NCI-H1930 (cell line): Measurements from ENCODE around the gene SMIM12.
"Not testable (repeated sequence)": the region's sequence is repeated elsewhere in the genome, so short reads cannot be mapped to it uniquely, and the experiment has no call there.

Source experiments
- DNase-seq, 2 experiments: peaks; one replicate each; lab custom pipeline; 2025; lab: John Stamatoyannopoulos, UW

Gene SMIM12

DNA sequence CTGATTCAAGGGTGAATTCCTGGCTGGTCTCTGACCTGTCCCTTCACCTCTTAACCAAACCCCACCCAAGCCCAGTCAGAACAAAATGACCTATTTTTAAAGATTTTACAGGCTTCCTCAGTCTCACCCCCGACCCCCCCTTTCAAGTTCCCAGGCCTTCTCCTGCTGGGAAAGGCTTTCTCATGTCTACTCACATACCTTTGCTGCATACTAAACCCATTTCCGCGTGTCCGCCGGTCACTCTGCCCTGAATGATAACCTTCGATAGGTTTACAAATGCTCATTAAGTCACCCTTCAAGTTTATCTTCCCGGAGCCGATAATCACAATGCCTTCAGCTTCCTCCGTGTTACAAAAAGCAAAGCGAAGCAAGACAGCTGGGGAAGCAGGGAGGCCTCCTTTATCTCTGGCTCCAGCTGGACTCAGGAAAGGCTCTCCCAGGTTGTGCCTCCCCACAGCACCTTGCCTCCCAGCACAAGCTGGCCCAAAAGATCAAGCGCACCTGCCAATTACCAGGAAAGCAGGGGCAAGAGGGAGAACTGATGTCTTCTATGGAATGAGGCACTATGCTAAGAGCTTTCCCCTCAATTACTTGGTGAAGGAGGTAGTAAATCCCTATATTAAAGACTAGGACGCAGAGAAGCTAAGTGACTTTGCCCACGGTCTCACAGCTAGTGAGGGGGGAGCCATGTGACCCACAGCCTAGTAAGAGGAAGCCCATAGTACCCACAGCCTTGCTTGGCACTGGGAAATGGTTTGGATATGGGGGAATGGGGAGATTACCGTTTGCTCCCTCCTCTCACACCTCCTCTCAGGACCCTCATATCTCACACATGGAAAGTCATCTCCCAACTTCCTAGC lies 15.9 kb downstream of the SMIM12 start:
- no peak for DNase-seq

DNA sequence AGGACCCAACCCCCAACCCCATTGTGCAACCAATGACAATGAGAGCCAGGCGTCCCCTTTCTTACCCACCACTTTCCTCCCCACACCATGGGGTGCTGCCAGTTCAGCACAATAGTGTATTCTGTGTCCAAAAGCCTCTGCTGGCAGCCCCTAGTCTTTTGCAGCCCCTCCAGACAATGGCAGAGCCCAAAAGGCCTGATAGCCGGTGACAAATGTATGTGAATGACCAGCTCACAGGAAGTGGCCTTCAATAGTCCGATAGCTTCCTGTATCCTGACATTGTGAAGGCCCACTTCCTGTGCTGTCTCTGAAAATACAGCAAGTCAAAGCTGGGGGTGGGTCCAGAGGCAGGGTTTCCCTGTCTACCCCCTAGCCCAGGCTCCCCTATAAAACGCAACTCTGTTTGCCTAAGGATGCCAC lies 16.6 kb downstream of the SMIM12 start:
- no peak for DNase-seq

DNA sequence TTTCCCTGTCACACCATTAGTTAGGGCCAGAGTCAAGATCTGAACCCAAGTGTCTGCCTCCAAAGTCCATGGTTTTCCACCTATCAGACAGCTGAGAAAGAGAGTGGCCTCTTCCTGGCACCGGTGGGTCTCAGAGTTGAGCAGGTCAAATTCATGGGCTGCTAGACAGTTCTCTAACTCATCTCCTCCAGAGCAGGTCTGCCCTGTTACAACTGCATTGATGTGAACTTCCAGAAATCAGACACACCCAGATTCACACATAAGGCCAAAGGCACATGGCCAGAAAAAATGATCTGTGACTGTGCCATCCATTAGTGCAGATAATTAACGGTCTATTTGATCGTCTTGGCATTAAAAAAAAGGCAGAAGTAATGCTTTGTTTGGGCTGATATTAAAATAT lies 17.5 kb downstream of the SMIM12 start:
- DNase-seq, result no peak

DNA sequence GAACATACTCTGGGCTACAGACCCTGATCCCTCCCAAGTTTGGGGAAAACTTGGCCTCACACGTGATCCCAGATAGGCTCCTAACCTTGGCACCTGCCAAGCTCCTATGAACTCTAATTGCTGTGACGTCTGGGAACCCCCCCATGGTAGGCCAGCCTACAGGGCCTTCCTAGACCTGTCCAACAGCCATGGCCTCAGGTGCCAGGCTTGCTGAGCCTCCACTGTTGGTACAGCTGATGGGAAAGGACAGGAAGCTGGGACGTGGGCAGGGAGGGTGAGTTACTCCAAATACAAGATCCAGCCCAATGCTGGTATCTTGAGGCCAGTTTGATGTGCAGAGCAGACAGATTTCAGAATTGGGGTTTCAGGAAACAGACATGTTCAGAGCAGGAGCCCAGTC lies 19.1 kb downstream of the SMIM12 start:
- no peak for DNase-seq

DNA sequence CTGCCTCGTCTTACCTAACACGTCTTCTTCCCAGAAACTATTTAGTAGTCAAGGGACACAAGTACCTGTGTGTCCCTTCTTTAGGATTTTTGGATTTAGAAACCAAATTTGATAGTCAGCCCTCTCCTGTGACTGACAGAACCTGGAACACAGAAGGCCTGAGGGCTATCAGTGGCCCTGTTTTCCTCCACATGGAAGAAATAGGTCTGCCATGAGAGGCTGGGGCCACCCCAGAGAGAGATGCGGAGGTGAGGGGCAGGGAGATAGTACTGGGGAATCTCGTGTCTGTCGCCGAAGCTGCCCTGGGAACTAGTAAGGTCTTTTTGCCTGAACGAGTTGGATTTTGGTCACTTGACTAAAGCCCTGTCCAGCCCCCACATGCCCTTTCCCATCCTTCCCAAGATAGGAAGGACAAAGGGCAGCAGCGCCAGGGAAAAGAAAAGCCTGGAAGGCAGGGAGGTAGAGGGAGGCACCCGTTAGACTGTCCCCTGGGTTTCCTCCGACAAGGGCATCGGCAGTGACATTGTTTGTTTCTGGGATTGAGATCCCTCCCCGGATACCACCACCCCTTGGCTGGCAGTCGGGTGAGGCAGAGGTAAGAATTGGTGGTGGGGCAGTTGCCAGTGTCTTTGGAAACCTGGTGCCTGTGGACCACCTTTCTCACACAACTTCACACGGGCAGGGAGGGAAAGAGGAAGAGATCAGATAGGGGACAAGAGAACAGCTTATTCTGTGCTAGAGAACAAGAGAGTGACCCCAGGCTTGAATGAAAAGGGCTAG lies 19.8 kb downstream of the SMIM12 start:
- DNase-seq, result no peak

DNA sequence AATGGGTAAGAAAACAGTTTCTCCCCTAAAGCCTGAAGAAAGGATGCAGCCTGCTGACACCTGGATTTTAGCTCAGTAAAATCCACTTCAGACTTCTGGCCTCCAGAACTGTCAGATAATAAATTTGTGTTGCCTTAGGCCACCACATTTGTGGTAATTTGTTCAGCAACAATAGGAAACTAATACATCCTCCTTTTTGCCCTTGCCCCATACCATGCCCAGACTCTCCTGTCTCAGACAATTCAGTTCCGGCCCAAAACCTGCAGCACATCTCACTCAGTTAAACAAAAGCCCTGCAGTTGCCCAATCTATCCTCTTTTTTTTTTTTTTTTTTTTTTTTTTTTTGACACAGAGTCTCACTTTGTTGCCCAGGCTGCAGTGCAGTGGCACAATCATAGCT lies 25.8 kb downstream of the SMIM12 start:
- no peak for DNase-seq

DNA sequence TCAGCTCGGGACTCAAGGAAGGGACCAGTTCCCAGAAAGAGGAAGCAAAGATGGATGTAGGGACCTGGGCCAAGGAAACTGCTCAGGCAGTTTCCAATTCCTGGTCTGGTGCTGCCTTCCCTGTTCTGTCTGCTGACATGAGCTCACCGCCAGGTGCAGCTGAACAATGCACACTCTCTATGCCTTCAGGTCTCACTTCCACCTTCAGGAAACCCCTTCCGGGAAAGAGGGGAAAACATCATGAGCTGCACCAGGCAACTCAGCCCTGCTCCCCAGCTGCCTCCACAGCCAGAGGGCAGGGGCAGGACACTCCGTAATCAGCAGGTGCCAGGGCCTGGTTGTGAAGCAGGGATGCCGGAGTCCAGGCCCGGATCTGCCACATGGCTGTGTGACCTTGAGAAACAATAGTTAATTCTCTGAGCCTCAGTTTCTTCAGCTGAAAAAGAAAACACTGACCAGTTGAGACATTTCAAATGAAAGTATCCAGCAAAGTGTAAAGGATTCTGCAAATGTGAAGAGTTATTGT lies 27.8 kb downstream of the SMIM12 start:
- no peak for DNase-seq

DNA sequence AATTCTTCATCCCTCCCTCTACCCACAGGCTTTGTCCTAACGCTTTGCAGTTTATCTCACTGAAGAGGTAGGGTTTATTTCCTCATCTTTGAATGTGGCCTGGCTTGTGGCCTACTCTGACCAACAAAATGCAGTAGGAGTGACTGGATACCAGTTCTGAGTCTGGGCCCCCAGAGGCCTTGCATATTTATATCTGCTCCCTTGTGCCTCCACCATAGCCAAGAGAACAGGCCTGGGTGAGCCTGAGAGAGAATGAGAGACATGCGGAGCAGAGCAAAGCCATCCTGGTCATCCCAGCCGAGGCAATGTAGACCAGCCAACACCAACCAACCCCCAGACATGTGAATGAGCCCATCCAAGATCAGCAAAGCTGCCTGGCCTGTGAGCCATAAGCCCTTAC lies 30.3 kb downstream of the SMIM12 start:
- DNase-seq, result no peak

DNA sequence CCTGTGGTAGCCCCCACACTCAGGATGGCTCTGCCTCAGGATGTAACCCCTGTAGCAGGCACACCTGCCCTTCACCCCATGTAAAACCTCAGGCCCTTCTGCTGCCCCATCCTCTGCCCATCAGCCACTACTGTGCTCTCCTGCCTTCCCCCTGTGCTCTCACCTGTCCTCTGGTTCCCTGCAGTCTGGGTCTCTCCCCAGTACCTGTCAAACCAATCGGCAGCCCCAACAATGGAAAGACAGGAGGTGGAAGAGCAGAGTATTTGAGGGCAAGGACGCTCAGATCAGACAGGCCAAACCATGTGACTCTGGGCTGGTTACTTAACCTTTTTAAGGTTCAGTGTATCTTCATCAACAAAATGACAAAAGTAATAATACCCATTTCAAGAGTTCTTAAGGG lies 30.9 kb downstream of the SMIM12 start:
- DNase-seq, result no peak

DNA sequence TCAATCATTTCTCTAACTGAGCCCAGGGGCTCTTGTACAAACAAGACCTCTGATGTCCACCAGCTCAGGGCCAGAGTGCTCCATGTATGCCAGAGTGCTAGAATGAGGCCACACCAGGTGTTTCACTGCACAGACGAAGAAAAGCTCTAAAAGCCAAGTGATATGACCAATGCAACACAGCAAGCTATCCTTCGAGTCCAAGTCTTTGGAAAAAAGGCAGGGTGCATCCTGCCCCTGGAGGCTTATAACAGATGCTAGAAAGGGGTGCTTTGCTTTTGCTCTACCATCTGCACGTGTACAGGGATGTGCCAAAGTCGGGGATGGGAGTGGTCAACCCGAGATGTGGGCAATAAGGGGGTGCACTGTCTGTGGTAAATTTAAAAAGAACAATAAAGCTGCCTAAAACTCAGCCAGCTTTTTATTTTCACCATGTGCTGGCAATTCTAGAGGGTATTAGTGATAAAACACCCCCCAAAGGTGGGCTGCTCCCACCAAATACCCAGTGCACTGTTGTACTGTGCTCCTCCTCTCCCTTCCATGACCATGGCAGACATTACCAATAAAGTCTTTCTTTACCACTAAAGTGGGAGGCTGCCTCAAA lies 32.1 kb downstream of the SMIM12 start:
- no peak for DNase-seq

DNA sequence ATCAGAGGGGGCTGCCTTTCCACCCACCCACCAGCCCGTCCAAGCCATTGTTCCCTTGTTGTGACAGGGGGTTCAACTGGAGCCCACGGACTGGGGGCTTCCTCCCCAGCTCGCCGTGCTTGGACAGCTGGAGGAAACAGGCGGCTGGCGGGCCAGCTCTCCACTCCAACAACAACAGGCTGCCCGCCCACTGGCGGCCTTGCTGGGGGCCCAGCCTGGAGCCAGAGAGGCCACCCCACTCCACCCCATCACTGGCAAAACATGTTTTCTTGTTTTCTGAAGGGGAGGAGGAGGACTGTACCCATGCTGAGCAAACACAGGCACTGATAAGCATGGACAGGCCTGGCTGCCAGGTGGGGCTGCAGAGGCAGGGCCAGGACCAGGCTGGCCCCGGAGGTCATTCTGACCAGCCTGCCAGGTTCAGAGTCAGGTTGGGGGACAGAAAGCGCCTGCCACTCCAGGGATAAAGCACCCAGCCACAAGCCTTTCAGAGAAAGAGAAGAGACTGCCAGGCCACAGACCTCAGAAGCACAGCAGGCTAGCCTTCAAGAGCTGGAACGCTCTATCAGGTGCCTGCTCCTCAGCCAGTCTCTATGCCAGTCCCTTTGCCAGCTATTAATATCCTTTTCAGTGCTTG lies 34.0 kb downstream of the SMIM12 start:
- DNase-seq, result no peak

DNA sequence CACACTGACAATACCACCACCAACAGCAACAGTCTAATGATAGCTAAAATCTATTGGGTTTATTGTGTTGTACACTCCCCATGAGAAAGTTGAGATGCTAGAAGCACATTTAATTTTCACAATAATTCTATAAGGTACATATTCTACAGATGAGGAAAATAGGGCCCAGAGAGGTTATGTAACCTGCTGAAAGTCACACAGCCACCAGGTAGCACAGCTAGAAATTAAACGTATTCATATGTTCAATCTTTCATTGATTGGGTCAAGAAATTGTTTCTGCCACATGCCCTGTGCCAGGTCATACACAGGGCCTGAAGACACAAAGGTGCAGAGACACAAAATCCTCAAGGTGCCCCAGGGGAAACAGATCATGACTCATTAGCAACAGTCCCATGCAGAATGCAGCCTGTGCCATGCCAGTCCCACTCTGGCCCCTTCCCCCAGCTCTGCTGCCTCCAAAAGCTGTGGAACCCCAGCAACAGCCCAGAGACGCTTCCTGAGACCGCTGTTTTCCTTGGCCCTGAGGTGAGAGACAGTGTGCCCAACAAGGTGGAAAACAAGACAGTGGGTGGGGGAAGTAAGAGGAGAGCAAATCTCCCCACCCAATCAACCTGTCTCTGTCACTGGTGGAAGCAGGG lies 34.6 kb downstream of the SMIM12 start:
- no peak for DNase-seq

DNA sequence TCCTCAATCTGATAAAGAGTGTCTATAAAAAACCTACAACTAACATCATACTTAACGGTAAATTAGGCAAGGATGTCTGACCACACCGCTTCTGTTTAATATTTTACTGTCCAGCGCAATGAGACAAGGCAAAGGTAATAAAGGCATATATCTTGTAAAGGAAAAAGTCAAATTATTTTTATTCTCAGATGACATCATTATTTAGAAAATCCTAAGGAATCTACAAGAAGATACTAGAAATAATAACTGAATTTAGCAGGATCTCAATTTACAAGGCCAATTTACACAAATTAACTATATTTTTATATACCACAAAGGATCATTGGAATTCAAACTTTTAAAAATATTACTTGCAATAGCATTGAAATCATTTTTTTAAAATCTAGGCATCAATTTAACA lies 37.3 kb downstream of the SMIM12 start:
- DNase-seq, result no peak

DNA sequence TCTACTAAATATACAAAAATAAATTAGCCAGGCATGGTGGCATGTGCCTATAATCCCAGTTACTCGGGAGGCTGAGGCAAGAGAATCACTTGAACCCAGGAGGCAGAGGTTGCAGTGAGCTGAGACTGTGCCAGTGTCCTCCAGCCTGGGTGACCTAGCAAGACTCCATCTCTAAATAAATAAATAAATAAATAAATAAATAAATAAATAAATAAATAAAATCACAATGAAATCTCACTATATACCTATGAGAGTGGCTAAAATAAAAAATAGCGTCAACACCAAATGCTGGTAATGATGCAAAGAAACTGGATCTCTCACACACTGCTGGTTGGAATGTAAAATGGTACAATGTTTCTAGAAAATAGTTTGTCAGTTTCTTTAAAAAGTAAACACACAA lies 40.7 kb downstream of the SMIM12 start:
- DNase-seq, result not testable (repeated sequence)

DNA sequence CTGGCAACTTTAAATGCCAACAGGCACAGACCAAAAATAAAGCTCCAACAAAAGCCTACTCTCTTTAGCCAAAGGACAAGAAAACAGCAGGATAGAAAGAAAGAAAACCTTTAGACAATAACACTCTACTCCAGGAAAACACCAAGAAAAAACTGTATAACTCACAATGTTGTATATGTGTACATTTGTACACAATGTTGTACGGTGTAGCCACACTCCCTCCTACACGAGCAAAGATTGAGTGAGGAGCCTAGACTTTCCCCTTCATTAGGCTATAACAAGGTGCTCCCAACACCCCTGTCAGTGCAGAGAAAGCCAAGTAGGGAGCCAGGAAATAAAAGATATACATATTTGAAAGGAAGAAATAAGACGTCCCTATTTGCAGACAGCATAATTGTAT lies 42.8 kb downstream of the SMIM12 start:
- DNase-seq, result no peak

DNA sequence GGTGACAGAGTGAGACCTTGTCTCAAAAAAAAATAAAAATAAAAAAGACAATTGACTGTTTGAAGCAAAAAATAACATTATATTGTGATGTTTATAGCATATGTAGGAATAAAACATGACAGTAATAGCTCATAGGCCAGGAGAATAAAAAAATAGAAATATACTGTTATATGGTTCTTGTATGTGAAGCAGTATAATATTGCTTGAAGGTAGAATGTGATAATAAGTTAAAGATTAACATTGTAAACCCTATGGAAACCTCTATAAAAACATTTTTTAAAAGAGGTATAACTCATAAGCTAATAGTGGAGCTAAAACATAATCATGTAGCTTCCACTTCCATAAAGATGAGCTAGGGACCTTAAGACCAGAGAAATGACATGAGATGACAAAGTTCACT lies 43.2 kb downstream of the SMIM12 start:
- DNase-seq, result no peak

DNA sequence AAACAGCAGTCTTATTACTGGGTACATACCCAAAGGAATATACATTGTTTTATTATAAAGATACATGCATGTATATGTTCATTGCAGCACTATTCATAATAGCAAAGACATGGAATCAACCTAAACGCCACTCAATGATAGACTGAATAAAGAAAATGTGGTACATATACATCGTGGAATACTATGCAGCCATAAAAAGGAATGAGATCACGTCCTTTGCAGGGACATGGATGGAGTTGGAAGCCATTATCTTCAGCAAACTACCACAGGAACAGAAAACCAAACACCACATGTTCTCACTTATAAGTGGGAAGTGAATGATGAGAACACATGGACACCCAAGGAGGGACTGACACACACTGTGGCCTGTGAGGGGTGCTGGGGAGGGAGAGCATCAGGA lies 48.8 kb downstream of the SMIM12 start:
- not testable (repeated sequence) for DNase-seq

DNA sequence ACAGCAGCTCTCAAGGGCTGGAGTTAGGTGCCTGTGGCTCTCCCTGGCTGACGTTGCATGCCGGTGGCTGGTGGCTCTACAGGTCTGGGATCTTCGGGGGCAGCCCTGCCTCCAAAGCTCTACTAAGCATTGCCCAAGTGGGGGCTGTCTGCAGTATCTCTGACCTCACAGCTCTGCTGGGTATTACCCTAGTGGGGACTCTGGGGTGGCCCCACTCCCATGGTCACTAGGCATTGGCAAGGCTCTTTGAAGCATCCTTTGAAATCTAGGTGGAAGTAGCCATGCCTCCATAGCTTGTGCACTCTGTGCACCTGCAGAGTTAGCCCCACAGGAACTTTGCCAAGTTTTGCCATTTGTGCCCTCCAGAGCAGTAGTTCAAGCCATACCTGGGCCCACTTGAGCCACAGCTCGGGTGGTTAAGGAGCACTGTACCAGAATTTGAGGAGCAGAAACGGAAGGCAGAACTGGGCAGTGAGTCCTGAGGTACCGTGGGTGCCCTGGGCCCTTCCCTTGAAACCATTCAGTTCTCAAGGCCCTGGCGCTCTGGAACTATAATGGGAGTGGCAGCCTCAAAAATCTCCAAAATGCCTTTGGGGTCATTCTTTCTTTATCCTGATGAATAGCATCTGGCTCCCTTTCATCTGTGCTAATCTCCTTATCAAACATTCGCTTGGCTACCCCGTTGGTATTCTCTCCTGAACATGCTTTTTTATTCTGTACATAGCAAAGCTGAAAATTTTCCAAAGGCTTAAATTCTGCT lies 51.3 kb downstream of the SMIM12 start:
- DNase-seq, result no peak

DNA sequence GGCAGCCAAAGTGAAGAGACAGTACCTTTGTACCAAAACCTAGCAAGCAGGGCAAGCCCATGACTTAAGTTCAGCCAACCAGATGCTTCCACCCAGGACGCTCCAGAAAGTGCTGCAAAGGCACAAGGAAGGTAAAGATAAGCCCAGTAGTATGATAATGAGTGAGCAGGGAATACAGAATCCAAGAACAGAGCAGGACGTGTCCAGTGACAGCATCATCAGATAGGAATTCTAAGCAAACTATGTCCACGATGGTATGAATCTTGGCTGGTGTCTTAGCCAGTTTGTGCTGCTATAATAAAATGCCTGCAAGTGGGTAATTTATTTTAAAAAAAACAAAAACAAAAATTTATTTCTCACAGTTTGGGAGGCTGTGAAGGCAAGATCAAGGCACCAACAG lies 53.2 kb downstream of the SMIM12 start:
- no peak for DNase-seq

DNA sequence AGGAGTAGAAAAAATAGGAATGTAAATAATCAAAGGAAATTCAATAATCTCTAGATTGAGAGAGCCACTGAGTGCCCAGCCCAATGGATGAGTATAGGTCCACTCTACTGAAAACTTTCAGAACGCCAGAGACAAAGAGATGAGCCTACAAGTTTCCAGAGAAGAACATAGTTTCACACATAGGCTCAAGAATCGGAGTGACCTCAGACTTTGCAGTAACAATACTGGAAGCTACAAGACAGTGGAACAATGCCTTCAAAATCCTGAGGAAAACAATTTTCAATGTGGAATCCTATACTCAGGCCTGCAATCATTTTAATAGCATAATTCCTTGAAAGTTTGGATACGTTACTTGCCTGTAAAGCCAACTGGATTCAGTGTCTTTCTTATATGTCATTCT lies 55.8 kb downstream of the SMIM12 start:
- no peak for DNase-seq
